NCI-H1105 treated with DMSO at 0.1 percent for 48 hours (cell line): Measurements from ENCODE around the gene PREX1.

ENCODE experiments used
- DNase-seq: peaks from one replicate; lab custom pipeline; 2025; lab: John Stamatoyannopoulos, UW

The PREX1 gene

GRCh38 chr20:48578397-48579098, 249.3 kb downstream of the PREX1 start:
- DNase-seq = no peak

DNA sequence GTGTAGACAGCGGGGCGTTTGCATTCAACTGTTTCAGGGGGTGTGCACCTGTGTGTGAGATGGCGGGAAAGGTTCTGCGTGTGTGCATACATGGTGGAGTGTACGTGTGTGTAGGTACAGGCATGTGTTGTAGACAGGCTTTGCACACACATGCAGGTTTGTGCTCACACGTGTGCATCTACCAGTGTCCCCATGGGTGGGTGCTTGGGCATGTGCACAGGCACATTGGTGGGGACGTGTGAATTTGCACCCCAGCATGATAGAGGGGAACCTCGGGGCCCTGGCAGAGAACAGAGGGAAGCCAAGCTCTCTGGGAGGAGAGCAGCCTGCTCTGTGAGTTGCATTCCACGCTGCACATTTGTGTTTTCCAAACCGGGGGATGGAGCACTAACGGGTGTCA, 250.2 kb downstream of the PREX1 start:
- no peak for DNase-seq

GRCh38 chr20:48574383-48574782, 253.4 kb downstream of the PREX1 start:
- no peak for DNase-seq
